Stimulated activated CD4-positive, alpha-beta T cell treated with anti-CD3 and anti-CD28 coated beads, TNF-alpha, amount 100 ng/mL, for 24 hours (primary cell): ENCODE results near the gene FAM110C.
A peak's percentile ranks its signal among the peaks of the same experiment; 100 is the strongest.
"Not testable (repeated sequence)": the region's sequence is repeated elsewhere in the genome, so short reads cannot be mapped to it uniquely, and the experiment has no call there.

ENCODE experiments used
- DNase-seq, 3 experiments: peaks; one replicate each; pipeline ENCODE4 v3.0.0-alpha.2; 2020; ENCODE audit warnings: low read depth in 3 of 3

The FAM110C gene

GRCh38 chr2:44748-45341, 1.5 kb downstream of the FAM110C start:
- no peak for DNase-seq

GRCh38 chr2:42788-43187, 3.5 kb downstream of the FAM110C start:
- no peak for DNase-seq

DNA sequence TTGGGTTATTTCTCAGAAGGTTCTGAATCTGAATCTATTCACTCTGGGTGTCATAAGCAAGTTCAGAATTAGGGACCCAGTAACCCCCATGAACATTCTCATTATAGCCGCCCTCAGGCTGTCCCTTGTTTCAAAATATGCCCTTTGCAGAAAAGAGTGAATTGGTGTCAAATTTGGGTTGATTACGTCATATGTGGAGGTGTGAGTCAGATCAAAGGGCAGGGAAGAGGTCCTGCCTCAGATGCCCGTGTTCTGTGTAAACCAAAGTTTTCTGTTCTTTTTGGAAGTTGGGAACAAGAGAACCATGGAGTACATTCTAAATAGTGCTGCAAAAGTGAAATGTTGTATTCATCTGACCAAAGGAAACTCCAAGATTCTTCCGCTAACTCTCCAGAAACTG, 5.8 kb downstream of the FAM110C start:
- no peak for DNase-seq

- no peak for DNase-seq
Observed at GRCh38 chr2:38155-38554, 8.2 kb downstream of the FAM110C start.

DNA sequence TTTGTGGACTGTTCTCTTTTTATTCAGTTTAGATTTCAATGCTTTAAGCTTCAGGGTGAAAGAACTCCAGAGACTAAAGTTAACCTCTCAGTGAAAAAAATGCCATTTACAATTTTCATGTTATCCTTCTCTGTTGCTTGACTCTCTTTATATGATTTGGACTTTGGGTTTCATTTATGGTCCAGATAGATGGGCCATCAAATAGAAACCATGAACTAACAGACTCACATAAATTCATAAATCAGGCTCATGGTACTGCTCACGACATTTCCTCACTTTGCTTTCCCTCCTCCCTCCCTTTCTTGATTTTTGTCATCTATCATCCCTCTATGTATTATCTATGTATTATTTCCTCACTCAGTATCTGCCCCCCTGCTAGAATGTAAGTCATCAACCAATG, 10.0 kb downstream of the FAM110C start:
- no peak for DNase-seq

- no peak for DNase-seq
Observed at GRCh38 chr2:35852-36251, 10.5 kb downstream of the FAM110C start.

DNA sequence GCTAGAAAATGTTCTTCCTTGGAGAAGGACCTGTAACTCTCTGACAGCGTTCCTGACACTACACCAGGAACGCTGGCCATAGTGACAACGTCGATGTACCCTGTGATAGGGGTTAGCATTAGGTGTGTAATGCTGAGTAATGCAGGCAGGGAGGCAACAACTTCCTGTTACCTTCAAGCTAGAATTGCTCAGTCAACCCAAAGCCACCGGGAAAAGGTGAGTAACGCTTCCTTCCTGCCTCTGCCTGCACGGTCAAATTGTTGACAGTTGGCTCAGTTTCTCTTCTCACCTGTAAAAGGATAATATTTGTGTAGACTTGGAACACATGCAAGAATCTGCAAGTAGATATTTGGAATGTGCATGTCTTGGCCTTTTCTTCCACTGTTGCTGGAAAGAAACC, 12.7 kb downstream of the FAM110C start:
- DNase-seq, result peak; percentile 15 to 49 (median 26)

DNA sequence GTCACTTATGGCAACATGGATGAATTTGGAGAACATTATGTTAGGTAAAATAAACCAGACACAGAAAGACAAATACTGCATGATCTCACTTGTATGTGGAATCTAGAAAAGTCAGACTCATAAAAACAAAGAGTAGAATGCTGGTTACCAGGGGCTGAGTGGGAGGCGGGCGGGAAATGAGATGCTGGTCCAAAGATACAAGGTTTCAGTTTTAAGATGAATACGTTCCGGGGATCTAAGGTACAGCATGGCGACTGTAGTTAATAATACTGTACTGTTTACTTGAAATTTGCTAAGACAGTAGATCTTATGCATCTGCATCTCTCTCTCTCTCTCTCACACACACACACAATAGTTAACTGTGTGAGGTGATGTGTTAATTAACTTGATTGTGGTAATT, 14.2 kb downstream of the FAM110C start:
- DNase-seq, result peak in 1 of 3 experiments; percentile 33

- no peak for DNase-seq
Observed at GRCh38 chr2:29253-29652, 17.1 kb downstream of the FAM110C start.

- DNase-seq, result no peak
Observed at GRCh38 chr2:28406-28975, 17.8 kb downstream of the FAM110C start.

DNA sequence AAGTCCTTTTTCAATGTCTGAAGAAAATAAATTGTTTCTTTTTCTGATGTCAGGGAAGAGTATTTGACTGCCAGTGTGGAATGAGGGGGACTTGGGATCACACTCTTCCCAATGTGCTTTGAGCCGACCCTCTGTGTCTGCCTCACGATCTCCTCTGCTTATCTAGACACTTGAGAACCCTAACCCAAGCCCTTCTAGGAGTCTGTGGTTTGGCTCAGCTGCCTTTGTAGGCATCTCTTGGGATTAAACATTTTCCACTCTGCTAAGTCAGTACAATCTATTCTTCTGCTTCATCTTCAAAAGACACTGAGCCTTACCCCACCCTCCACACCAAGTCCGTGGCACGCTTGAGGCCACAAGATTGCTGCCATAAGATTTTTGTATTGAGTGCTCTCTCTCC, 19.4 kb downstream of the FAM110C start:
- DNase-seq, result no peak

DNA sequence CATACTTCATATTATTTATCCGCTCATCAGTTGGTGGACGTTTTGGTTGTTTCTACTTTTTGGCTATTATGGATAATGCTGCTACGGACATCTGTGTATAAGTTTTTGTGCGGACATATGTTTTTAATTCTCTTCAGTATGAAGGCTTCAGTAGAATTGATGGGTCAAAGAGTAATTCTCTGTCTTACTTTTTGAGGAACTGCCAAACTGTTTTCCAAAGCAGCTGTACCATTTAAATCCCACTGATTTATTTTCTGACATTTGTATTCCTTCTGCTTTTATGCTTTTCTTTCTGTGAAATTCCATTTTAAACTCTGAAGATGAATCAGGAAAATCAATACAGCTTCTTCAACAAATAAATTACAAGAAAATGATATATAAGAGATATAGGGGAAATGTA, 20.8 kb downstream of the FAM110C start:
- DNase-seq, result no peak

- not testable (repeated sequence) for DNase-seq
Observed at GRCh38 chr2:24591-24990, 21.7 kb downstream of the FAM110C start.

- DNase-seq, result no peak
Observed at GRCh38 chr2:24107-24506, 22.2 kb downstream of the FAM110C start.

DNA sequence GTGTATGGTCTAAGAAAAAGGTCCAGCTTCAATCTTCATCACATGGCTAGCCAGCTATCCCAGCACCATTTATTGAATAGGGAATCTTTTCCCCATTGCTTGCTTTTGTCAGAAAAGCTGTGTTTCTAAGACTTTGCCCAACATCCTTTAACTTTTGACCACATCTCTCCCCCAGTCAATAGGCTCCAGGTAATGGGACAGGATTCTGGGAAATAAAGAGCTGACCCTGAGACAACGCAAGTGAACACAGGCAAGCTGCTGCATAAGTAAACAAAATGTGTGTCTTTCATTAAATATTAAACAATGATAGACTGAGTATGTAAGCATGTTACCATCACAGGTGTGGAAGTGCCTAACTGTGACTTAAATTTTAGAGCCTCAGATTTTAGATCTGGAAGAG, 23.0 kb downstream of the FAM110C start:
- no peak for DNase-seq

GRCh38 chr2:22244-22643, 24.1 kb downstream of the FAM110C start:
- DNase-seq, result not testable (repeated sequence)

GRCh38 chr2:20259-20658, 26.0 kb downstream of the FAM110C start:
- DNase-seq, result not testable (repeated sequence)

DNA sequence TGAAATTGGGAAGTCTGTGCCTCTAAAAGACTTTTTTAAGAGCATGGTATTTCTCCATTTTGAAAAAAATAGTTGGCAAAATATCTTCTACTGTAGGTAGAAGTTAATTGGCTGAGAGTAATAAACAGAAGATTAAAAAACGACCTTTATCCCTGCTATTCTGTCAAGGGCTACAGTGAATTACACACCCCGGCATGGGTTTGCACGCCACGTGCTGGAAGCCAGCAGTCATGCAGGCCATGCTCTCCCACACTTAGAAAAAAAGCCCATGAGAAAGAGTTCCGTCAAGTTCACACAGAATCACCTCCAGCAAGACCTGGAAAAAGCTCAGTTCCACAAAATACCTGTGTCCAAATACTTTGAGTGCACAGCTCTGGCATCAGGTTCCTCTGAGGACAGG, 26.8 kb downstream of the FAM110C start:
- DNase-seq, result no peak

- DNase-seq, result no peak
Observed at GRCh38 chr2:18402-19271, 27.7 kb downstream of the FAM110C start.

DNA sequence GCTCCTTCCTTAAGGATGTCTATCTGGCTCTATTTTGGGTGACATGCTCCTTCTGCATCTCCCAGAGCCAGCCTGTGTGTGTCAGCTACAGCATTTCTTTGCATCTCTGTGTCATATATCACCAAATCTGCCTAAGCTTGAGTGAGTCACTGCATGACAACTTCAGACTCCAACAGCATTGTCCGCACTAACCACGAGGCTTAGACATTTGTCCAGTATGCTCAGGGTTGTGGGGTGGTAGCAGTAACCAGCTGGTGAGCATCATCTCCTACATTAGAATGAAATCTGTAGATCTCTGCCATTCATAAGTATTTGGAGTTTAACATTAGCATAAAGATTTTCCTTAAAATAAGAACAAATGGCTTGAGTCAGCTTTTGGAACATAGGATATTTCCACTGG, 30.4 kb downstream of the FAM110C start:
- not testable (repeated sequence) for DNase-seq

DNA sequence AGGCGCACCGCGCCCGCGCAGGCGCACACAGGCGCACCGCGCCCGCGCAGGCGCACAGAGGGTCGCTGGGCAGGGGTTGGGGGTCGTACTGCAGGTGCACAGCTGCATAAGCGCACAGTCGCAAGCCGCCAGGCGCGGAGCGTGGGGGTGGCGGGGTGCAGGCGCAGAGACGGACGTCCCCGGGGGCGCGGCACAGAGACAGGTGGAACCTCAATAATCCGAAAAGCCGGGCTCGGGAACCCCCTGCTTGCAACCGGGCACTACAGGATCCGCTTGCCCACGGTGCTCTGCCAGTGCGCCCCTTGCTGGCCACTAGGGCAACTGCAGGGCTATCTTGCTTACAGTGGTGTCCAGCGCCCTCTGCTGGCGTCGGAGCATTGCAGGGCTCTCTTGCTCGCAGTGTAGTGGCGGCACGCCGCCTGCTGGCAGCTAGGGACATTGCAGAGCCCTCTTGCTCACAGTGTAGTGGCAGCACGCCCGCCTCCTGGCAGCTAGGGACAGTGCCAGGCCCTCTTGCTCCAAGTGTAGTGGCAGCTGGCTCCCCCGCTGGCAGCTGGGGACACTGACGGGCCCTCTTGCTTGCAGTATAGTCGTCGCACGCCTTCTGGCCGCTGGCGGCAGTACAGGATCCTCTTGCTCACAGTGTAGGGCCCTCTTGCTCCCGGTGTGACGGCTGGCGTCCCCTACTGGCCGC, 34.9 kb downstream of the FAM110C start:
- DNase-seq, result peak in 2 of 3 experiments; percentile 34 to 68

DNA sequence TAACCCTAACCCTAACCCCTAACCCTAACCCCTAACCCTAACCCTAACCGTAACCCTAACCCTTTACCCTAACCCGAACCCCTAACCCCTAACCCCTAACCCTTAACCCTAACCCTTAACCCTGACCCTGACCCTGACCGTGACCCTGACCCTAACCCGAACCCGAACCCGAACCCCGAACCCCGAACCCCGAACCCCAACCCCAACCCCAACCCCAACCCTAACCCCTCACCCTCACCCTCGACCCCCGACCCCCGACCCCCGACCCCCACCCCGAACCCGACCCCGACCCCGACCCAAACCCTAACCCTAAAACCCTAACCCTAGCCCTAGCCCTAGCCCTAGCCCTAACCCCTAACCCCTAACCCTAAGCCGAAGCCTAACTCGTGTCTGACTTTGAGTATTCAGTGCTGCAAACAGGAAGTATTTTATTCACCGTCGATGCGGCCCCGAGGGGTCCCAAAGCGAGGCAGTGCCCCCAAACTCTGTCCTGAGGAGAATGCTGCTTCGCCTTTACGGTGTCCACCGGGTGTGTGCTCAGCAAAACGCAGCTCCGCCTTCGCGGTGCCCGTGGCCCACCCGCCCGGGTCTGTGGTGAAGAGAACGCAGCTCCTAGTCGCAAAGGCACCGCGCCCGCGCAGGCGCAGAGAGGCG, 36.0 kb downstream of the FAM110C start:
- DNase-seq, result no peak
